Measurements from ENCODE around the gene KRT16.

GRCh38 chr17:41580244-41580575, 32.4 kb downstream of the KRT16 start:
- TF ChIP-seq CTCF (IDR thresholded peaks at IDR 0.05; ENCODE audit: low read depth, low read length, poor library complexity, severe bottlenecking), result no peak
- TF ChIP-seq EZH2phosphoT487 (IDR thresholded peaks at IDR 0.05; ENCODE audit: borderline replicate concordance, low read length), result no peak

All from DOHH2 (cell line).